Erythroblast (primary cell): ENCODE data around the gene RPRD1B.

Experiments used
- DNase-seq, 2 experiments: peaks; one replicate each; lab custom pipeline; 2025; lab: John Stamatoyannopoulos, UW
- GATA1 ChIP-seq: IDR thresholded peaks from 2 replicates; pipeline ENCODE4 v1.6.1; 2011; ENCODE audit warnings: low read depth, mild to moderate bottlenecking, control low read depth, low read length, moderate library complexity
- POLR2A ChIP-seq: IDR thresholded peaks from 2 replicates; pipeline ENCODE4 v1.6.1; 2011; ENCODE audit warnings: mild to moderate bottlenecking, low read length

RPRD1B gene

DNA sequence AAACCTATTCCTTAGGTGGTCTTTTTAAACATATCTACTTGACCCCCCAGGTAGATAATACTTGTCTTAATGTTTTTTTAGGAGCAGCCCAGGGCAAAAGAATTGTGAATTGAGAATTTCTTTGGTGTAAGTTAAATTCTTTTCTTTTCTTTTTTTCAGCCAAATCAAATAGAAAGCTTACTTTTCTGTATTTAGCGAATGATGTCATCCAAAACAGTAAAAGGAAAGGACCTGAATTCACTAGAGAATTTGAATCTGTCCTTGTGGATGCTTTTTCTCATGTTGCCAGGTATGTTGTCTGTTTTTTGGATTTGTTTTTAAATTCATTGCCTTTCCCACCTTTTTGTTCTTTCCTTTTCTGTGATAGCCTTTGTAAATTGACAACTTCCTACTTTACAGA is 6.7 kb downstream of the RPRD1B start:
- TF ChIP-seq GATA1, result no peak
- TF ChIP-seq POLR2A, result no peak
- no peak for DNase-seq

DNA sequence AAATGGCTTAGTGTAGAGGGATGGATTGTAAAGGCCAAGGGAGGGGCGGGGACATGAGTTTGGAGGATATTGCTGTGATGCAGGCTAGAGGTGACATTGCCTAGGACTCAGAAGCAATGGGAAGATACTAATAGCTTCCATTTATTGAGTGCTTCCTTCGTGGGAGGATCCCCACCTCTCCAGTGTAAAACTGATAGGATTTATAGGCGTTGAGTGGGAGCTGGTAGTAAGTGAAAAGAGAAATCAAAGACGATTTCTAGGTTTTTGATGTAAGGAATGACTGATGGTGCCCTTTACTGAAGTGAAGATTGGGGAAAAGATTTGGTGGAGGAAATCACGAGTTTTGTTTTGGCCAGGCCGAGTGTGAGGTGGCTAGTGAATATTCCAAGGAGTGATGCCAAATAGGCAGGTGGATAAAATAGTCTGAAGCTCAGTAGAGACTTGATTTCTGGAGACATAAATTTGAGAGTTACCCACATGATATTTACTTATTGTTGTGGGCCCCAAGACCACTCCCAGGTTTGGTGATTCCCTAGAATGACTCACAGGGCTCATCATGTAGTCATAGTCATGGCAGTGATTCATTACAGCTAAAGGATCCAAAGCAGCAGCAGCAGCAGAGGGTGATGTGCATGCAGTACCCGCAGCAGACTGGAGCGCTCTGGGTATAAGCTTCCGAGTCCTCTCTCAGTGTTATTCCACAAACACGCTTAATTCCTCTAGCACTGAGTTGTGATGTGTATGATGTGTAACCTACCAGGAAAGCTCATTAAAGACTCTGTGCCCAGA is 10.2 kb downstream of the RPRD1B start:
- TF ChIP-seq POLR2A (no peak), GATA1 (no peak)
- peak in 1 of 2 experiments; percentile 38 for DNase-seq

DNA sequence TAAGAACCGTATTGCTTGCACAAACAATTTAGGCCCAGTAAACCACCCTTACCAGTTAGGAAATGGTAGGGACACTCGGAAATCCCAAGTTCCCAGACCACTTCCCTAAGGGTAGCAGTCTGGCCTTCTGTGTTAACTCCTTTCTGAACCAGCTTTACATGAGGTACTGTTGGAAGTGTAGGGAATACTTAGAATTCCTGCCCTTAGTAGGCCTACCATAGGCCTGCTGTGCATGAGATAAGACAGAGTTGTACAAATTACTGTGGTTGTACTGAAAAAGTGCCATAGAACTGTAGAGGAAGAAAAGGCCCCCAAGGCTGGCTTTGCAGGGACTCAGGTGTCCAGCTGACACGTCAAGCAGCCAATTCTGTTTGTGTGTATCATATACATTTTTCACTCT is 11.1 kb downstream of the RPRD1B start:
- TF ChIP-seq POLR2A, result no peak
- no peak for TF ChIP-seq GATA1

DNA sequence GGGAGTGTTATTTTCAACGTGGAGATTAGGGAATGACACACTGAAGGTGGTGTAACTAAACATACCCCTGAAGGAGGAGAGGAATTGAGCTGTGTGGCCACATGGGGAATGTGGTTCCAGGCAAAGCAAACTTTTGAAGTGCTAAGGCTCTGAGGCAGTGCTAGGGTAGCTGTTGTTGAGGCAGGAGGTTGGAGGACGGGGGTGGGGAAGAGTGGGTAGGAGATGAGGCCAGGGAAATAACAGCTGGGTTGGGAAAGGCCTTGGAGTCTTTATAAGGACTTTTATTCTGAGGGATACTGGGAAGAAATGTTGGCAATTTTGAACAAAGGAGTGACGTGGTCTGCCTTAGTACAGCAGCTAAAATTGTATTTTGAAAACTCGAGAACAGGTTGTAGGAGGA is 13.0 kb downstream of the RPRD1B start:
- no peak for DNase-seq
- no peak for TF ChIP-seq GATA1
- no peak for TF ChIP-seq POLR2A

More for the DNA sequence above, 11.1 kb downstream of the RPRD1B start:
- no peak for DNase-seq

DNA sequence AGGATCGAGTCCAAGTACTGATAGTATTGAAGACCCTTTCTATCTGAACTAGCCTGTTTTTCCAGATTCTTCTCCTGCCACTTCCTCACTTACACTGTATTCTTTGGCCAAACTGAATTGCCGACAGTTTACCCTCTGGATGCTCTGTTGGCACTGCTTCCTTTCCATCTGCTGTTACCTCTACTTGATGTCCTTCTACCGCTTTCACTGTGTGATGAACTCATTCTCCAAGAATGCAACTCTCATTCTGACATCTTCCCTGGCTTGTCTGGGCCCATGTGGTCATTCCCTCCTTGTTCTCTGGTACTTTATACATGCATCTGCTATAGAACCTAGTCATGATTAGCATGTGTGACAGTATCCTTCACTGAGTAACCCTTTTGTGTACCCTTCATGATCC is 16.3 kb downstream of the RPRD1B start:
- TF ChIP-seq POLR2A (no peak), GATA1 (no peak)

DNA sequence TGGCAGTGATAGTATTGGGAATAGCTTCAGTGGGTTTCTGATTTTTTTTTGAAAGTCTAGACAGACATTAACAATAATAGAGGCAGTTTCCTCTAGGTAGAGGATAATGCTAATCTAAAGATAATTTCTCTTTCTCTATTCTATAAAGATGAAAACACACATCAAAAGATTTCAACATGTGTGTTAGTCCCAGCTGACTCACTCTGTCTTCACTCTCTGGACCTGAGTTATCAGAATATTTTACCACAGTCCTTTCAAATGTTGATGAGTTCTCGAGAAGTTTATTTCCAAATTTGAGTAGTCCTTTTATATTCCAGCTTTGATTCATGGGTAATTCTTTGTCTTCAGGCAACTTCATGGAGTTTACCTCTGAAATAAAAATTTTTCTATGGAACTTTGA is 17.1 kb downstream of the RPRD1B start:
- TF ChIP-seq GATA1, result no peak
- no peak for DNase-seq

More for the DNA sequence above, 16.3 kb downstream of the RPRD1B start:
- DNase-seq, result no peak

DNA sequence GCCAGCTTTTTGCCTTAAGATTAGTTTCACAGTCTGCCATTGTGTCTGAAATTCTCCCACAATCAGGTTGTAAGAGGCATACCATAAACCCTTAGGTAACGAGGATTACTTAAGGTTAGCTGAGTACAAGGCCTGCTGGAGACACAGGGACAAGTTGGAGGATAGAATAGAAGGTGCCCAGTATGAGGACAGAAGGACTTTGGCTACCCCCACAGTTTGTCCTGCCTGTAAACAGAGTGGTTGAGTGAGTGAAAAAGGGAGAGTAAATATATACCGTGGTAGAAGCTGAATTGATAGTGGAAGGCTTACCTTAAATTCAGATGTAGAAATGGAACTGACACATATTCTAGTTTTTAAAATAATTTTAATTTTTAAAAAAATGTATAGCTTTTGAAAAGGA is 19.3 kb downstream of the RPRD1B start:
- DNase-seq, result no peak
- no peak for TF ChIP-seq GATA1
- no peak for TF ChIP-seq POLR2A

DNA sequence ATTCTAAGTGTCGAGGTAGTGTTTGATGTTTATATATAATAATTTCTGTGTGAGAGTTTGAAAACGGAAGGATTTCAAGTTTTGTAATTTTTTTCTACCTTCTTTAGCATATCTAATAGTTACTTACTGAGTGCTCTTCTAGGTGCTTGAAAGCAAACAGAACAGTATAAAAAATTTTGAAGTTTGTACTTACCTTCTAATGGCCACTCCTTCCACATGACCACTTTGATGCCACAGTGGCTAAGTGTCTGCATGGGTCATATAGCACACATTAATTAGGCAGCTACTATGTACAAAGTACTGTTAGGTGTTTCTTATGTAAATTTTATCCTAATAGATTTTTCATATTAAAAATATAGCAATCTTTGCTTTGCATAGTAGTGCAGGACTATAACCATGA is 21.1 kb downstream of the RPRD1B start:
- TF ChIP-seq GATA1, result no peak
- TF ChIP-seq POLR2A, result no peak
- no peak for DNase-seq

DNA sequence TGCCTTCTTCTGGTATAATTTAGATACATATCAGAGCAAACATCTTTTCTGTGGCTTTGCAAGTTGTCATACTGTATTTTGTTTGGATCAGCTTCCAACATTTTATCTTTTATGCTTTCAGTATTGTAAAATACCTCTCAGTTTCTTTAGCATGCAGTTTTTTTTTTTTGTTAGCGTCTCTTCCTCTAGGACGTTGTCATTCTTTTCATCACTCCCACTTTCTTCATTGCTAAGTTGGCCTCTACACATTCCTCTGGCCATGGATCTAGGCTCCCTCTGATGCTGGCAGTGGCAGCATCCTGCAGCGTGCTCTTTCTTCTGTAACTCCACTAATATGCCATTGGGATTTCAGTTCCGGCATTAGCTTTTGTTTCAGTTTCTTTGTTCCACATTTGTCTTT is 21.7 kb downstream of the RPRD1B start:
- TF ChIP-seq GATA1 (no peak), POLR2A (no peak)
- no peak for DNase-seq

DNA sequence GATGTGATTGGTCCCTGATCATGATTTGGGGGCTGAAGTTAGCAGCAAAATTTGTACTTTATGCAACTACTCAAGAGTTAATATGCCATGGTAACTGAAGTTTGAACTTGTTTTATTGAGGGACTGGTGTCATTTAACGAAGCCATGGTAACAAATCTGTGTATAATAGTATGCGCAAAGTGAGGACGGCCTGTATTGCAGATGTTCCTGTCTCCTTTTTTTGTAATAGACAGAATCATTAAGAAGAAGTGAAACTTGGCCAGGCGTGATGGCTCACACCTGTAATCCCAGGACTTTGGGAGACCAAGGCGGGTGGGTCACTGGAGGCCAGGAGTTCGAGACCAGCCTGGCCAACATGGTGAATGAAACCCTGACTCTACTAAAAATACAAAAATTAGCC is 22.3 kb downstream of the RPRD1B start:
- no peak for DNase-seq
- no peak for TF ChIP-seq POLR2A
- no peak for TF ChIP-seq GATA1

DNA sequence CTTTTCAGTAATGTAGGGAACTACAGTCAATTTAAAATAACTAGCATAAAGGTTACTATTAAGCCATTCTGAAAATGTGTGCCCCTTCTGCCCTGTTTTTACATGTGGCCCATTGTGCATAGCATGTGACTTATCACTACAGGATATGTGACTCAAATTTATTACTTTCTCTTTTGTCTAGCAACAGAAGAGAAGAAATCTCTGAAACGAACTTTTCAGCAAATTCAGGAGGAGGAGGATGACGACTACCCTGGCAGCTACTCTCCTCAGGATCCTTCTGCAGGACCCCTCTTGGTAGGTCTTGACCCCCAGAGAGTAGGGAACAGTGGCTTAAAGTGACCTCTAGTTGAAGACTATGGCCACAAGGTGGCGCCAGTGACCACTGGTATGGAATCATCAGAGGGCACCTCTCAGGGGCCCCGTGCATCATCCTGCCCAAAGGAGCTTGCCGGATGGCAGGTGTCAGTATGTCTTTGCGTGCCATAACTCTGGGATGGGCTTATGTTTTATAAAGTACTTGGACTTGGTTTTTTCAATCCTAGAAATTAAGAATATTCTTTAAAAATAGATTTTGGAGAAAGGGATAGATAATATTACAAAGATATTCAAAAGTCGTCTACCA is 23.9 kb downstream of the RPRD1B start:
- TF ChIP-seq POLR2A, result no peak
- peak; percentile 80 to 91 for DNase-seq

DNA sequence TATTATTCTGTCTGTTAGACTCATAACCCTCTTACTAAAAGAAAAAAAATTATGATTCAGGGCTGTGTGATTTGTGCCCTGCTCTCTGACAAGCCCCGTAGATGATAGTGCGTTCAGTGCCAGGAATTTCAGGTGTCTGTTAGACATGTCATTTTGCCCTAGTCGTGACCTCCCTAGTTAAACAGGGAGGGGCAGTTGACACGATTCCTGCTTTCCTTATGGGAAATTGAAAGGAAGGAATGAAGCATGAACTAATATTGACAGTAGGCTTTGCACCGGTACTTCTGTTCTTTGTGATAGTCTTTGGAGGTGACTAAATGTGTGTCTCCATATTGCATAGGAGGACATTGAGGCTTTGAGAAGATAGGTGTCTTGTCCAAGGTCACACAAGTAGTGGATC is 26.3 kb downstream of the RPRD1B start:
- TF ChIP-seq POLR2A (no peak), GATA1 (no peak)
- DNase-seq, result no peak

DNA sequence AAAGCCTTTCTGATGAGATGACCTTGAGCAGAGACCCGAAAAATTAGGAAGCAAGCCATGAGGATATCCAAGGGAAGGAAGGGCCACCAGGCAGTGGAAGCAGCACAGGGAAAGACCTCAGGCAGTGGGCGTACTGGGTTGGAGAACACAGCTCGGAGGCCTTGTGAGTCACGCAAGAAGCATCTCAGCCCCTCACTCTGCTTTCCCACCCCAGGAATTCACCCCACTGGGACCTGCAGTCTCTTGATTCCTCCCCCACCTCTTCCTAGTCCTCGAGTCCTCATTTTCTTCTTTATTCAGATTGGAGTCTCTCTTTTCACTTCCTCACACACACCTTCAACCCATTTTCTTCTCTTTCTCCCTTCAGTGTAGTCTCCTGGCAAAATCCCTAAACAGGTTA is 27.0 kb downstream of the RPRD1B start:
- no peak for DNase-seq
- TF ChIP-seq POLR2A (no peak), GATA1 (no peak)

DNA sequence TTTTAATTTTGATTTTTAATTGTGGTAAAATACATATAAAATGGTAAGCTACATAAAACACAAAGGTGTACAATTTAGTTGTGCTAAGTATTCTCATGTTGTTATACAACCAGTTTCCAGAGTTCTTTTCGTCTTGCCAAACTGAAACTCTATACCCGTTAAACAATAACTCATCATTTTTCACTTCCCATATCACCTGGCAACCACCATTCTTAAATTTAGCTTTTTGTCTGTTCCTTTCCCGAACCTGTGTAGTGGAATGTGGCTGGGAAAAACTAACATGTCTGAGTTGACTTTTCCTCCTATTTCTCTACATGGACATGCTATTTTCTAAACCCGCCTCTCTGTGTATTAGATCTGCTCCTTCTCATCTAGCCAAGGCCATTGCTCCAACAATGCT is 27.6 kb downstream of the RPRD1B start:
- no peak for DNase-seq
- TF ChIP-seq GATA1, result no peak
- TF ChIP-seq POLR2A, result no peak

DNA sequence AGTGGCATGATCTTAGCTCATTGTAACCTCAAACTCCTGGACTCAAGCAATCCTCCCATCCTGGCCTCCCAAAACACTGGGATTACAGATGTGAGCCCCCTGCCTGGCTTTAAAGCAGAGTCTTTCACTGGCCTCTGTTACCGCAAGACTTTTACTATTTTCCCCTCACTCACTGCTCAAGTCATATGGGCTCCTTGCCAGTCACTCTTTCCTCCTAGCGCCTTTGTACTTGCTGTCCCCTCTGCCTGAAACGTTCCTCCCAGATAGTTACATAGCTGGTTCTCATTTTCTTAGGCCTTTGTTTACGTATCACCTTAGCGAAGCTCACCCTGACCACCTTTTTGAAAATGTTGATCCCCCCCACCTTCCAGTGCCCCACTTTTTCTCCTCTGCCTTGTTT is 29.3 kb downstream of the RPRD1B start:
- no peak for DNase-seq
- no peak for TF ChIP-seq GATA1
- TF ChIP-seq POLR2A, result no peak
